Raji (cell line): ENCODE data around the gene ADAP1.

ENCODE experiments used
- POLR2A ChIP-seq: IDR thresholded peaks from 2 replicates; pipeline ENCODE4 v1.6.1; 2011; ENCODE audit warnings: low read depth, low read length, control low read depth; ENCODE audit not compliant: insufficient read depth

ADAP1 gene

GRCh38 chr7:918118-918425, 36.4 kb downstream of the ADAP1 start:
- TF ChIP-seq POLR2A, result no peak

DNA sequence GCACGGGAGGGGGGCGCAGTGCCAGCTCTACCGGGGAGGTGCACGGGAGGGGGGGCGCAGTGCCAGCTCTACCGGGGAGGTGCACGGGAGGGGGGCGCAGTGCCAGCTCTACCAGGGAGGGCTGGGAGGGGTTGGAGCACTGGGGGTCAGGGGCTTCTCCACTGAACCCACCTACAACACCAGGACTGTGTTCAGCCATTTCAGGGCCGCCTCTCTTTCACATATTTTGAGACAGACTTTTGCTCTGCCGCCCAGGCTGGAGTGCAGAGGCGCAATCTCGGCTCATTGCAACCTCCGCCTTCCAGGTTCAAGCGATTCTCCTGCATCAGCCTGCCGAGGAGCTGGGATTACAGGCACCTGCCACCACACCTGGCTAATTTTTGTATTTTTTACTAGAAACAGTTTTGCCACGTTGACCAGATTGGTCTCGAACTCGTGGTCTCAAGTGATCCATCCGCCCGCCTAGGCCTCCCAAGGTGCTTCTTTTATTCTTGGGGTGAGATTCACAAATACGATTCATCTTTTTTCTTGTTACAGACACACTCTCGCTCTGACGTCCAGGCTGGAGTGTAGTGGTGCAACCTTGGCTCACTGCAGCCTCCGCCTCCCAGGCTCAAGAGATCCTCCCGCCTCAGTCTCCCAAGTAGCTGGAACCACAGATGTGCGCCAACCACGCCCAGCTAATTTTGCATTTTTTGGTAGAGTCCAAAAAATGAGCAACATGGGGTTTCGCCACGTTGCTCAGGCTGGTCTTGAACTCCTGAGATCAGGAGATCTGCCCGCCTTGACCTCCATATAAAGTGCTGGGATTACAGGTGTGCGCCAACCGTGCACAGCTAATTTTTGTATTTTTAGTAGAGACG, 37.0 kb downstream of the ADAP1 start:
- no peak for TF ChIP-seq POLR2A

DNA sequence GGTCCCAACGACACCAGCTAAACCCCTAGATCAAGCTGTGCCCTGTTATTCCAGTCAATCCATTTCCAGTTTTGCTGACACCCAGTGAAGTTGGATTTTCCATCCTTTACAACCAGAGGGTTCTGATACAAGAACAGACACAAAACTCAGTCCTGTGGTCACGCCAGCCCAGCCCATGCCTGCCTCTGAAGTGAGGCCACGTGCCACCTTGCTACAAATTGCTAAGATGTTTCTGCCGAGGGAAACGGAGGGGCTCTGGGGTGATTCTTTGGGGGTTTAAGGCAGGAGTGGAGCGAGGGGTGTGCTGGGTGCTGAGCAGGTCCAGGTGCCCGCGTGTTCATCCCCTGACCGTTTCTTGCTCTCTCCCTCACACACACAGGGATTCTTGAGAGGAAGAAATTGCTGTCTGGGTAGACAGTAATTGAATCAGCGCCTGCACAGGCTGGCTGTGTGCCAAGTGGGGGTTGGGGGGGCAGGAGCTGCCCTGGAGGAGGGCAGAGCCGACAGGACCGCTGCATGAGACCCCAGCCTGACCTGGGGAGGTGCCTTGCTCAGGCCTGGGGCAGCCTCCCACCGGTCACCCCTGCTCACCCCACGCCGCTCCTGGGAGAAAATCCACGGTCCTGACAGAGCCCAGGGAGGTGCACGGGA, 38.1 kb downstream of the ADAP1 start:
- no peak for TF ChIP-seq POLR2A

DNA sequence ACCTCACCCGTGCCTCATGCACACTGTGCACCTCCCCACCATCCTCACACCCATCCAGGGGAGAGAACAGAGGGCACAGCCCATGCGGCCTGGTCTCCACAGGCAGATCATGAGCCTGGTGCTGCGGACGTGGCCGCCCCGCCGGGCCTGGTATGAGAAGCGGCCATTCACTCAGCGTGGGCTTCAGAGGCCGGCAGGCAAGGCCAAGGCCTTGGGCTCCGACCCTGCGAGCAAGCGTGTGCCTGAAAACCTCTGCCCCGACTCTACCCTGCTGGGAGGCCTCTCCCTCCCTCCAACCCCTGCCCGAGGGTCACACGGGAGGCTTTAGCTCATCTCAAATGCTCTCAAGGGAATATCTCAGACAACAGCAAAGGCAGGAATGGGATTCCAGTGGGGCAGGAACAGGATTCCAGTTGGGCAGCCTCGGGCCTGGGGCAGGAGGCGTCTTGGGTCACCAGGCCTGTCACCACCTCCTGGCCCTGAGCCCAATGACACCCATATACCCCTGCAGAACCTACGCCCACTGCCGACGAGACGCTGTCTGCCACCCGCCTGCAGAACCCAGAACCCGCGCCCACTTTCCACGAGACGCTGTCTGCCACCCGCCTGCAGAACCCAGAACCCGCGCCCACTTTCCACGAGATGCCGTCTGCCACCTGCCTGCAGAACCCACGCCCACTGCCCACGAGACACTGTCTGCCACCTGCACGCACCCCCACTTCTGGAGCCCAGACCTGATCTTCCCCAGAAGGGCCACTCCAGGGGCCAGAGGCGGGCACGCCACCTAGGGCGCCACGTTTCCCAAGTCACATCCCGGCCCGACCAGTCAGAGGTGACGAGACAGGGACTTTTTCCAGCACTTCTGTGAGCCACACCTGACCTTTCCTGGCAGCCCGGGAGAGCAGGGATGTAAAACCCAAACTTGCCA, 38.9 kb downstream of the ADAP1 start:
- TF ChIP-seq POLR2A, result no peak

GRCh38 chr7:914521-915194, 39.8 kb downstream of the ADAP1 start:
- no peak for TF ChIP-seq POLR2A

GRCh38 chr7:913736-914520, 40.6 kb downstream of the ADAP1 start:
- TF ChIP-seq POLR2A, result no peak

DNA sequence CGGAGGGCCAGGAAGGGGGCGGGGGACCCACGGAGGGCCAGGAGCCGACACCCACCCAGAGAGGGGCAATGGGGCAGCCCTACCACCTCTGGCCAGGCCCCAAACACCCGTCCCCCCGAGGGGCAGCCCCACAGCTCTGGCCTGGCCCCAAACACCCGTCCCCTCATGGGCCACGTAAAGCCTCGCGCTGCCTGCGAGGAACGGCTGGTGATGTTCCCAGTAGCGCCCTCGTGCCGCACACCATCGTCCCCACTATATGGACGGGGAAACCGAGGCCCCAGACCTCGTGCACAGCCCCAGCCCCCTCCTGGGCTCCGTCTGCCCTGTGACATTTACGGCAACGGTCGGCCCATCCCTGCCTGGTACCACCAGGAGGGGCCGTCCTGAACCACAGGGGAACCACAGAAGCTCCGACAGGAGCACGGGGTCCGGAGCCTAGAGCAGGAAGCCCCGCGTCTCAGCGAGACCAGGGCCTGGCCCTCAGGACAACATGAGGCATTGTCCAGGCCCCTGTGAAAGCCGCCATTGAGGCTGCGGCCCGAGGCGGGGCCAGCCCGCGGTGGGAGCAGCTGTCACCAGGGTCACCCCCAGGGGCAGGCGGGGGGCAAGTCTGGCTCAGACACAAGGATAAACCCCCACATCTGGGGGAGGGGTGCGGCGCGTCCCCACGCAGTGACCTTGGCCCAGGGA, 42.5 kb downstream of the ADAP1 start:
- no peak for TF ChIP-seq POLR2A

DNA sequence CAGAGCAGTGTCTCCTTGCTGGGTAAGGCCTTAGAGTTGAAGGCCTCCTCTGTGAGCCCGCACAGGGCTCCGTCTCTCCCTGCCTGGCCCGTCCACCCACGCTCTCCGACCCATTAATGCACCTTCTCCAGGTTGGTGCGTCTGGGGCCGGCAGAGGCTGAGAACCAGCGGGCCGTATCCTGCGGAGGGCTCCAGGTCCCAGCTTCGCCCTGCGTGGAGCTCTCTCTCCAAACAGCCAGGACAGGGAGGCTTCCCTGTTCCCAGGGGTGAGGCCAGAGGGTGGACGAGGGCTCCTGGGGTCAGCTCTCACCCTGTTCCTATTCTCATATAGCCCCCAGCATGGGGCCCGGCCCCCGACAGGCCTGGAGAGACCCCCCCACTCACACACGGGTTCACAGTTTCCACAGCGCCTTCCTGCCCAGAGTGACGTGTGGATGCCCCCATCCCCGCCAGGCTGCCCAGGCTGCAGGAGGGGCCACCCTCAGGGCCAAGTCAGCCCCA, 43.5 kb downstream of the ADAP1 start:
- TF ChIP-seq POLR2A, result no peak

DNA sequence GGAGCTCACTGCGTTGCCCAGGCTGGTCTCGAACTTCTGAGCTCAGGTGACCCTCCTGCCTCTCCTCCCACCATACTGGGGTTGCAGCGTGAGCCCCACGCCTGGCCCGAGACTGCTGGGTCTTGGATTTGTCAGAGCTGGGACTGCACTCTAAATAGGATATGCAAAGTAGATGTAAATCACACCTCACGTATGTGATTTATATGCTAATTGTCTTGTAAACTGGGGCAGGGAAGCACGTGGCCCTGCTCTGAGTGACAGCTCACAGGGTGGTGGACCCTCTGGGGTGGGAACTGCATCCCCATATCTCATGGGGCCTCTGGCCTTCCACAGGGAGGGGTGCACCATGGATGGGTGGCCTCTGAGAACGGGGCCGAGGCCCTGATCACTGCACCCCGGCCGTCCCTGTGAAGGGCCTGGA, 44.0 kb downstream of the ADAP1 start:
- no peak for TF ChIP-seq POLR2A

GRCh38 chr7:909358-910329, 44.8 kb downstream of the ADAP1 start:
- no peak for TF ChIP-seq POLR2A

DNA sequence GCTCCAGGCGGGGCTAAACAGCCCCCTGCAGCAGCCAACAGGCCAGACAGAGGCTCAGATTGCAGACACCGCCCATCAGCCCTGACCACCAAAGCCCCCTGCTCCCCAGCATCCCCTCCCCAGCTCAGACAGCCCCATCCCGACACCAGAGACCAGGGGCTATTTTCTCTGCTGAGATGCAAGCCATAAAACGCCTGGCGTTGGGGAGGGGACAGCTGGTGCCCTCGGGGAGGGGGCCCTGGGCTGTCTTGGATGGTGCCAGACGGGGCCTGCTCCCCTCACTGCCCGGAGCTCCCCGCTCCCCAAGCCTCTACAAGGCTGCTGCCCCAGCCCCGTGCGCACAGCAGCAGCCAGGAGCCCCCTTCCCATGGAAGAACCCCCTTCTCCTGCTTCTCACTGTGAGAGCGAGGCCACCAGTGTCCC, 46.3 kb downstream of the ADAP1 start:
- TF ChIP-seq POLR2A, result no peak

DNA sequence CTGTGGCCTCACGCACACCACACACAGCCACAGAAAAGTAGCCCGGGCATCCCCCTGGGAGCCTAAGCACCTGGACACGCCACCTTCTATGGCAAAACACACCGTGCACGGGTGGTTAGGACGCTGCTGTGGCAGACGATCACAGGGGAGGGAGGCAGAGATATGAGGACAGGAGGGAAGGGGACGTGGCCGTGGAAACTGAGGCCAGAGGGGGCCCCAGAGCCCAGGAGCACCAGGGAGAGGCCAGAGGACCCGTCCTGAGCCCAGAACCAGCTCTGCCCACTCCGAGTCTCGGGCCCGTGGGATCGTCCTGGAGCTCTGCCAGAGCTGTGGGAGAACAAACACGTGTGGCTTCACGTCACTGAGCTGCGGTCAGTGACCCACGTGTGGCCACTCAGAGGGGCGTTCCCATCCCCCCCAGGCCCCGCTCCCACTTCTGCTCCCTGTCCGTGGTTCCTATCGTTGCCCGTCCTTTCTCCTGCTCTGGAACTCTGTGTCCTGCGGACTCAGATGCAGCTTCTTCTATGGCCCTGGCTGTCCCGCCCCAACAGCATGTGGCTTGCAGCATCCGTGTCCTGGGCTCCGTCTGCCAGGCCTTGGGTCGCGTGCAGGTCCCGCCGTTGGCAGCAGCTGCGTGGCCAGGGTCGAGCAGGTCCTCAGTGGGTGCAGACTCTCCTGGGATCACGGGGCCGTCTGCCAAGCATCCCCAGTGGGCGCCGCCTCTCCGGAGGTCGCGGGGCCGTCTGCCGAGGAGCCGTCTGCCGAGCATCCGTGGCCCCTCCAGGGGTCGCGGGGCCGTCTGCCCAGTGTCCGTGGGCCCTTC, 47.1 kb downstream of the ADAP1 start:
- TF ChIP-seq POLR2A, result no peak

- TF ChIP-seq POLR2A, result no peak
Observed at GRCh38 chr7:906776-907157, 47.7 kb downstream of the ADAP1 start.
